Heart left ventricle (tissue), 16 donors: ENCODE measurements around the gene TMEM165. TPM values are rescaled to one million over a fixed set of nuclear protein-coding genes. Genes with fewer than 3 reads are reported as not detected.

ENCODE experiments used
- ATAC-seq, 4 donors: fragments of 200-7000 bp; cut with Tn5 transposase; one replicate each; pipeline ENCODE4 v1.9.1; 2020 to 2022; ENCODE audit warnings: moderate library complexity in 4 of 4, mild to moderate bottlenecking in 3 of 4, moderate number of reproducible peaks in 1 of 4
- DNase-seq, 5 donors: peaks; one replicate each; pipeline ENCODE4 v3.0.0-alpha.2; 2020
- H3K27ac ChIP-seq, 12 donors: fragments of 200-600 bp; sonication (generic) in 4 of 12; one replicate each; pipeline versions ENCODE4 v1.5.0 to v1.8.0; 2016 to 2022; ENCODE audit warnings: mild to moderate bottlenecking in 2 of 12
- H3K27me3 ChIP-seq, 9 donors: fragments of 200-600 bp; sonication (generic) in 2 of 9; one replicate each; pipeline versions ENCODE4 v1.5.1 to v1.8.0; 2016 to 2022; ENCODE audit warnings: mild to moderate bottlenecking in 3 of 9
- H3K36me3 ChIP-seq, 9 donors: fragments of 200-600 bp; sonication (generic) in 2 of 9; one replicate each; pipeline versions ENCODE4 v1.5.0 to v1.8.0; 2018 to 2022; ENCODE audit warnings: mild to moderate bottlenecking in 2 of 9
- H3K4me1 ChIP-seq, 12 donors: fragments of 200-600 bp; sonication (generic) in 4 of 12; one replicate each; pipeline versions ENCODE4 v1.5.0 to v1.8.0; 2016 to 2022; ENCODE audit warnings: mild to moderate bottlenecking in 3 of 12
- H3K4me3 ChIP-seq, 12 donors: fragments of 200-600 bp; sonication (generic) in 4 of 12; one replicate each; pipeline versions ENCODE4 v1.5.0 to v1.8.0; 2017 to 2022; ENCODE audit warnings: mild to moderate bottlenecking in 9 of 12, moderate library complexity in 4 of 12
- H3K9me3 ChIP-seq, 12 donors: fragments of 200-600 bp; sonication (generic) in 4 of 12; one replicate each; pipeline versions ENCODE4 v1.5.0 to v1.8.0; 2016 to 2022; ENCODE audit warnings: mild to moderate bottlenecking in 1 of 12
- POLR2A ChIP-seq, 2 donors: fragments of 450-650 bp; IDR thresholded peaks; one replicate each; pipeline ENCODE4 v1.6.1; 2017; ENCODE audit warnings: antibody characterized with exemption in 2 of 2, mild to moderate bottlenecking in 2 of 2, moderate library complexity in 2 of 2
- WGBS, 4 donors: extraction: QIAGEN DNeasy Blood & Tissue Kit in 2 of 4; methylation state at CpG; one replicate each; pipeline versions ENCODE4 v1.1.5 to v1.1.7; 2013 to 2018; 5-methylcytosine and 5-hydroxymethylcytosine counted together
- intact Hi-C, 10 donors: fragments of 100-400 bp; cut with DNase I; formaldehyde crosslinking; loops; one replicate each; pipeline versions ENCODE4 v1.11.1 to v1.14.2; 2022
- polyA plus RNA-seq, 2 donors: library from polyadenylated mRNA; stranded (reverse); fragments of 200-250 nt; gene quantifications; one replicate each; pipeline ENCODE4 v1.2.3, GENCODE V29; 2013
- total RNA-seq, 9 donors: library from RNA; depleted of rRNA in 2 of 9; stranded (reverse); fragments of >200 nt in 2 of 9; fragmentation: NEBNext Ultra II Directional in 3 of 9; extraction: Animal tissue kit (Norgen Biotek cat#: 25700) in 3 of 9; gene quantifications; one replicate each; pipeline versions ENCODE4 v1.1.0 to v1.2.4, GENCODE V29; 2016 to 2023
- TF ChIP-seq, protein P1 (sequence below), 12 donors: fragments of 200-600 bp; sonication (generic) in 4 of 12; IDR thresholded peaks; one replicate each; pipeline versions ENCODE4 v1.5.0 to v1.8.0; 2018 to 2022; ENCODE audit warnings: antibody characterized with exemption in 12 of 12, mild to moderate bottlenecking in 5 of 12
- donor health status: ischemic (EF 13 %, LVEDD 7.1; RV severe dilation, severe dysfunction).
- donor health status: healthy with polysubstance abuse.
- donor health status: DM: no; HTN: yes; CAD: no.
- donor health status: DM: no; HTN: no; CAD: no.
- donor health status: ischemic (EF 25% LVEDD 6.9; RV normal size, moderate dysfunction).
- donor health status: ischemic (EF 25% LVEDD 5.7; RV mildly dilated, moderate dysfunction).
- donor health status: healthy.
- donor health status: DM: yes; HTN: yes; CAD: no.
- donor health status: ischemic (EF 35%, LVEDD 5.7; RV mildly dilated, moderate dysfunction).
- donor health status: nonischemic (EF 11% LVEDD 7.7; RV severe dilation, severe dysfunction).
- donor health status: DM: yes; HTN: yes; CAD: no.
- donor health status: PGD.
- donor health status: ischemic (EF 29% LVEDD 5.4; RV normal size, mild dysfunction).
- donor health status: nonischemic (EF 23%, LVEDD 6.1; RV moderate dilation, normal function).

TMEM165 gene
- total and polyA plus RNA-seq, 11 donors: 28.2 to 78.7 (median 53.9) TPM

DNA sequence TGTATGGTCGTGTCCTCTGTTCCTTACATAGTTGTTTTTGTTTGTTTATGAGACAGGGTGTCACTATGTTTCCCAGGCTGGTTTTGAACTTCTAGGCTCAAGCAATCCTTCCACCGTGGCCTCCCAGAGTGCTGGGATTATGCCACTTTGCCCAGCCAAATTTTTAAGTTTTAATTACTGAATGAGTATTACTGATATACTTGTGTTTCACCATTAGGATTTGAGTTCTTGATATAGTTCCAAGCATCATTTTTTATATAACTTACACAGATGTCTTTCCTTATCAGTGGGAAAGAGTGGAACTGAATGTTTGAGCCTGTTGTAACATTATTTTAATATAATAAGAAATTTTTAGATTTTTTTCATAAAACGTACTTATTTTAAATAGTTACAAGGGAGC, 20.4 kb downstream of the TMEM165 start:
- ATAC-seq (no peak), DNase-seq (no peak)
- H3K9me3 ChIP-seq: no peaks in the 10 kb centered on the region
- H3K4me1 ChIP-seq: peaks cover 0 to 7% (median 0%) of the 10 kb centered on the region in 12 donors
- peaks cover 0 to 98% (median 86%) of the 10 kb centered on the region in 9 donors for H3K36me3 ChIP-seq
- intact Hi-C loops: no loop called here
- H3K27ac ChIP-seq: no peak overlapping the region
- 81 to 88% (median 83%) methylated on average over 3 of the region's 3 CpGs for WGBS, 4 donors
- no peaks in the 10 kb centered on the region for H3K27me3 ChIP-seq
- TF ChIP-seq, protein P1, sequence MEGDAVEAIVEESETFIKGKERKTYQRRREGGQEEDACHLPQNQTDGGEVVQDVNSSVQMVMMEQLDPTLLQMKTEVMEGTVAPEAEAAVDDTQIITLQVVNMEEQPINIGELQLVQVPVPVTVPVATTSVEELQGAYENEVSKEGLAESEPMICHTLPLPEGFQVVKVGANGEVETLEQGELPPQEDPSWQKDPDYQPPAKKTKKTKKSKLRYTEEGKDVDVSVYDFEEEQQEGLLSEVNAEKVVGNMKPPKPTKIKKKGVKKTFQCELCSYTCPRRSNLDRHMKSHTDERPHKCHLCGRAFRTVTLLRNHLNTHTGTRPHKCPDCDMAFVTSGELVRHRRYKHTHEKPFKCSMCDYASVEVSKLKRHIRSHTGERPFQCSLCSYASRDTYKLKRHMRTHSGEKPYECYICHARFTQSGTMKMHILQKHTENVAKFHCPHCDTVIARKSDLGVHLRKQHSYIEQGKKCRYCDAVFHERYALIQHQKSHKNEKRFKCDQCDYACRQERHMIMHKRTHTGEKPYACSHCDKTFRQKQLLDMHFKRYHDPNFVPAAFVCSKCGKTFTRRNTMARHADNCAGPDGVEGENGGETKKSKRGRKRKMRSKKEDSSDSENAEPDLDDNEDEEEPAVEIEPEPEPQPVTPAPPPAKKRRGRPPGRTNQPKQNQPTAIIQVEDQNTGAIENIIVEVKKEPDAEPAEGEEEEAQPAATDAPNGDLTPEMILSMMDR (IDR thresholded peaks at IDR 0.05): no peak
- no peak for TF ChIP-seq POLR2A (IDR thresholded peaks at IDR 0.05)
- H3K4me3 ChIP-seq: no peak overlapping the region

- H3K27ac ChIP-seq: no peak overlapping the region
- peaks cover 0 to 100% (median 98%) of the 10 kb centered on the region in 9 donors for H3K36me3 ChIP-seq
- WGBS, 4 donors: 88 to 93% (median 91%) methylated on average over 3 of the region's 3 CpGs
- peaks cover 0 to 6% (median 0%) of the 10 kb centered on the region in 12 donors for H3K4me1 ChIP-seq
- no peaks in the 10 kb centered on the region for H3K9me3 ChIP-seq
- no peak for ATAC-seq
- intact Hi-C loops: no loop called here
- no peak overlapping the region for H3K4me3 ChIP-seq
- TF ChIP-seq POLR2A (IDR thresholded peaks at IDR 0.05): no peak
- TF ChIP-seq, protein P1 (IDR thresholded peaks at IDR 0.05): no peak
- H3K27me3 ChIP-seq: no peaks in the 10 kb centered on the region
- no peak for DNase-seq
Observed at GRCh38 chr4:55424791-55425190, 29.0 kb downstream of the TMEM165 start.

DNA sequence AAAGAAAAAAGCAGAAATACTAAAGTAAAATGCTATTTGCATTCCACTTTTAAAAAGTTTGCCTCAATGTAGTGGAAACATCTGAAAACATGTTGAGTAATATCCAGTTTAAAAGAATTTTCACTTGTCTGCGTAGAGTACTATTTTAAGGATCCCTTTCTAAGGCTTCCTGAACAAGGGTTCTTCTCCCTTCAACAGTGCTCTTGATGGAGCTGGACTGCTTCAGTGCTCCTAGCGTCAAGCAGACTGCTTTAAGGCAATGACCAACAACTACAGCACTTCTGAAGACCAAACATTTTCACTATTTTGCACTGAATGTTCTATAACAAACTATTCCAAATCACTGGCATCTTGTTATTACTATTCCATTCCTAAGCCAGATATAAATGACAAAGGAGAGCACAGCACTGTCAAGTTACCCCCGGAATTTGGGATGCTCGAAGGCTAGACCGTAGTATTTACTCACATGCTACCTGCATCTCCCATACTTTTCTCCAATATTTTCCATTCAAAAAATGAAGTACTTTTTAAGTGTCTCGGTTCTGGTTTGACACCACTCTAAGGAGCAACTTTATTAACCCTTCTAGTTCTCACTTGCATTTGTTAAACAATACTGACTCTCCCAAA, 36.1 kb downstream of the TMEM165 start:
- ATAC-seq: no peak
- Histone ChIP-seq H3K36me3 (peaks cover 0 to 100% (median 90%) of the 10 kb centered on the region in 9 donors), H3K9me3 (no peaks in the 10 kb centered on the region), H3K4me3 (no peak overlapping the region), H3K27me3 (no peaks in the 10 kb centered on the region), H3K4me1 (peaks cover 0 to 6% (median 0%) of the 10 kb centered on the region in 12 donors), H3K27ac (no peak overlapping the region)
- no peak for DNase-seq
- intact Hi-C loops: loop anchor here in 2 of 10 donors (10.0 kb wide), 3 partner anchors 113 to 453 kb away; partner anchors contain the start of genes CLOCK (in 1 of the 2) and EXOC1 (in 1 of the 2)
- WGBS, 4 donors: 72 to 78% (median 73%) methylated on average over 6 of the region's 6 CpGs
- no peak for TF ChIP-seq POLR2A (IDR thresholded peaks at IDR 0.05)
- TF ChIP-seq, protein P1 (IDR thresholded peaks at IDR 0.05): no peak

GRCh38 chr4:55435141-55435841, 39.5 kb downstream of the TMEM165 start:
- no peaks in the 10 kb centered on the region for H3K9me3 ChIP-seq
- peak overlapping the region in 1 of 12 donors; percentile 10 for H3K27ac ChIP-seq
- intact Hi-C loops: loop anchor here in 2 of 10 donors (10.0 kb wide), 3 partner anchors 110 to 450 kb away; partner anchors contain the start of genes CLOCK (in 1 of the 2) and EXOC1 (in 1 of the 2)
- peaks cover 0 to 6% (median 0%) of the 10 kb centered on the region in 12 donors for H3K4me1 ChIP-seq
- DNase-seq (no peak), ATAC-seq (peak in 2 of 4 donors; percentile 42 to 47)
- H3K4me3 ChIP-seq: no peak overlapping the region
- H3K27me3 ChIP-seq: no peaks in the 10 kb centered on the region
- no peak for TF ChIP-seq POLR2A (IDR thresholded peaks at IDR 0.05)
- TF ChIP-seq, protein P1 (IDR thresholded peaks at IDR 0.05): peak in 2 of 12 donors; percentile 12 to 18
- H3K36me3 ChIP-seq: peaks cover 0 to 92% (median 68%) of the 10 kb centered on the region in 9 donors
- 39 to 50% (median 45%) methylated on average over 3 of the region's 3 CpGs for WGBS, 4 donors
